HG03095 (cell line): ENCODE data around the gene ROS1.
A peak's percentile ranks its signal among the peaks of the same experiment; 100 is the strongest.
"Not testable (repeated sequence)": the region's sequence is repeated elsewhere in the genome, so short reads cannot be mapped to it uniquely, and the experiment has no call there.

ENCODE experiments used
- ATAC-seq: cut with Tn5 transposase; IDR thresholded peaks from one replicate; pipeline ENCODE4 v1.9.1; 2021; ENCODE audit warnings: moderate library complexity; ENCODE audit not compliant: unreplicated experiment

ROS1 gene

DNA sequence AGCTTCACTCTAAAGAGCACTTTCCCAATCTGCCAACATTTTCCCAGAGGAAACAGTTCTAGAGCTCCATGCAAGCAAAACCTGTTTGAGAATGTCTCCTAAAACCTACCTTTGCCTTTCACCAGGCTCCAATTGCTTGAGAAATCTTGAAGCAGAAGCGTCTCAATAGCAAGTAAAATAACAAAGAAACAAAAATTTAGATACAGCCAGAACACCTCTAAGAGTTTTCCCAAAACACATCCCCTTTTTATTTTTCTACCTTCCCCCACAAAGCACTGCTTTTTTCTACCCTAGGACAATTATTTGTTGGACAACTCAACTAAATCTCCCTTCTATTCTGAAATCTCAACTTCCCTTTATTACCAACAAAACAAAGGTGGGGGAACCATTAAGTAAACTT lies 156.8 kb downstream of the ROS1 start:
- no peak for ATAC-seq

GRCh38 chr6:117267766-117268534 lies 157.8 kb downstream of the ROS1 start:
- no peak for ATAC-seq

DNA sequence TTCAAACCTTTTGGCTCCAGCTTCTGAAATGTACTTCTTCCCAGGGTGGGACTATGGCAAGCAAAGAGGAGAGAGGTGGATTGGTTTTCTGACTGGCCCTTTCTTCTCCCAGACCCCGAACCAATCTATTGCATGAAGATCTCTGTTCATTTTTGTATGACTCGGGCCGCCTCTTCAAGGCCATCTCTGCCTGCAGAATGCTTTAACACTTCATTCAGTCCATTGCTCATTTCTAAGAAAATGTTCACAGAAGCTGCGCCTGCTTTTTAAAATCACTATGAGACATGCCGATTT lies 158.7 kb downstream of the ROS1 start:
- no peak for ATAC-seq

DNA sequence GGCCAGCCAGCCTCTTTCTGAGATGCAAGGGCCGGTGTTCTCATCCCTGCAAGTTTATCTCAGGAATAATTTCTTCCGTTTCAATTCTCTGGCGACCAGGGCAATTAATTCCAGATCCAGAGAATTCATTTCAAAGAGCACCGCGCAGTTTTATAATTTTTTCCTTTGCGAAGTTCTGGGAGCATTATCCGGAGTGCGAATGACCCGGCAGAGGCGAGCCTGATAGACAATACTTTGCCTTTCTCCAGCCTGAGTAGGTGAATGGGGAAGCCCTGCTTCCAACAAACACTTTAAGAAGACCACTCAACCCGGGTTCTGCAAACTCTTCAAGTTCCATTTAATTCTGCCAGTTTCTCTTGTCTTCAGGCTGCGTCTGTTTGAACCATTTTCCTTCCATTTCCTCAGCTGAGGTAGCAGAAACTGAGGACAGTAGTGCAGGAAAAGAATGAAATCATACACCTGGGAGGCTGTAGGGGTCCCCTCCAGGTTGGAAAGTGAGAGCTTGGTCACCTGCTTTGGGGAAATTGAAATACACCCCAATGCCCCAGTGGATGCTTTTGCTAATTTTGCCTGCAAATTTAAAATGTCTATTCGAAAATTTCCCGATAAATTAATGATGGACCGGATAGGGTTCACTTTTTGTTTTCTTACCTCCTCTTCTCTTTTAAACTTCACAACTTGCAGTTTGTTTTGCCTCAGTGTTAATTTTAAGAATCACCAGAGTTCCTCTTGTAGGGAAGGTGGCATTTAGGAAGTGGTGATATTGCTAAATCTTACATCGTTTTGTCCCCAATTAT lies 159.3 kb downstream of the ROS1 start:
- no peak for ATAC-seq

GRCh38 chr6:117265410-117266256 lies 160.1 kb downstream of the ROS1 start, which contains the start of gene VGLL2:
Gene VGLL2 (plus strand): TSS chr6:117265558. CDS start chr6:117265764, 206 bp downstream.
- peak; percentile 21 for ATAC-seq

- ATAC-seq = peak; percentile 58
Measured at GRCh38 chr6:117264692-117265409, 160.9 kb downstream of the ROS1 start.

DNA sequence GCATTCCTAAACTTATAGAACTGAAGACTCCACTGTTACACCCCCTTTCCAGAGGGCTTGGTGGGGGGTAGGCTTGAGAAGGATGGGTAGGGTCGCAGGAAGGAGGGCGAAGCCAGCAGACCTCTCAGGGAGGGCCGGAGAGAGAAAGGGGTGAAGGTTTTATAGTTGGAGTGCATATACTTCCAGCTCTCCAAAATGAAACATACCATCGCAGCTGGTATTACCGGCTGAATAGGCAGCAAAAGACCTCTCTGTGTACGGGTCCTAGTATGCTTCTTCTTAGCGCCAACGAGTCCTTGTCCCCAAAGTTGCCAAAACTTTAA lies 161.4 kb downstream of the ROS1 start:
- ATAC-seq = no peak

DNA sequence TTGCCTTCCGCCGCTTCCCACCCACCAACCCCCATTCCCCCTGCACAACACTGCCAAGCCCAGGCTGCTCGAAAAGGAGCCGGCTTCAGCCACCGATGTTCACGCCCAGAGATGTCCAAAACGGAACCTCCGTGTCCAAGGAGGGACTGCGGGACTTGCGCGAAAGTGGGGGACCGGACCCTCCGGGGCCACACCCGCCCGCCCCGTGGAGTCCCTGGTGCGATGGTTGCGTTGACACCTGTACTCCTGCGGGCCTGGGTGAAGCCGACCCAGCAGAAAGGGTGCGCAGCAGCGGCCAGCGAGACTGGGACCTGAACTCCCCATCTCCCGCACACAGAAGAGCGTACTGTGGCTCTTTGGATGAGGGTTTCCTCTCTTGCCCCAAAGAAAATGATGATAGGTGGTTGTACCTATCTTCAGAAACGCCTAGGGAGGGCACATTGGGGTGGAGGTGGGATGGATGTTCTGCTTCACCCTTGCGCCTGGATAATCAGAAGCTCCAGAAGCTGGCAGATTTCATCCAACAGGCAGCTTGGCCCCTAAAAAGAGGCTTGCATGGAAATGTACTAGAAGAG lies 162.3 kb downstream of the ROS1 start:
- no peak for ATAC-seq

GRCh38 chr6:117262799-117263198 lies 162.9 kb downstream of the ROS1 start:
- no peak for ATAC-seq

DNA sequence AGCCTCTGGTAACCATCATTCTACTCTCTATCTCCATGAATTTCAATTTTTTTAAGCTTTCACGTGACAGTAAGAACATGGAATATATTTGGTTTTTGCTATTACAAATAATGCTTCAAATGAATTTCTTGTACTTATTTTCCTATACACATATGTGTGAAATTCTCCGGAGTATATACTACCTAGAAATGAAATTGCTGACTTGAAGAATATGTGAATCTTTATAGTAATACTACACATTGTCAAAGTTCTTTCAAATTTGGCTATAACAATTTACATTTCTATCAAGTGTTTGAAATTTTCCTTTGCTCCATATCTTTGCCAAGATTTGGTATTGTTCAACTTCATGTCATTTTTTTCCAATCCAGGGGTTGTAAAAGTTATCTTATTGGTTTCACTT lies 172.0 kb downstream of the ROS1 start:
- no peak for ATAC-seq

DNA sequence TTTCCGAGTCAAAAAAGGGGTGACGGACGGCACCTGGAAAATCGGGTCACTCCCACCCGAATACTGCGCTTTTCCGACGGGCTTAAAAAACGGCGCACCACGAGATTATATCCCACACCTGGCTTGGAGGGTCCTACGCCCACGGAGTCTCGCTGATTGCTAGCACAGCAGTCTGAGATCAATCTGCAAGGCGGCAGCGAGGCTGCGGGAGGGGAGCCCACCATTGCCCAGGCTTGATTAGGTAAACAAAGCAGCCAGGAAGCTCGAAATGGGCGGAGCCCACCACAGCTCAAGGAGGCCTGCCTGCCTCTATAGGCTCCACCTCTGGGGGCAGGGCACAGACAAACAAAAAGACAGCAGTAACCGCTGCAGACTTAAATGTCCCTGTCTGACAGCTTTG lies 180.8 kb downstream of the ROS1 start:
- ATAC-seq = not testable (repeated sequence)

DNA sequence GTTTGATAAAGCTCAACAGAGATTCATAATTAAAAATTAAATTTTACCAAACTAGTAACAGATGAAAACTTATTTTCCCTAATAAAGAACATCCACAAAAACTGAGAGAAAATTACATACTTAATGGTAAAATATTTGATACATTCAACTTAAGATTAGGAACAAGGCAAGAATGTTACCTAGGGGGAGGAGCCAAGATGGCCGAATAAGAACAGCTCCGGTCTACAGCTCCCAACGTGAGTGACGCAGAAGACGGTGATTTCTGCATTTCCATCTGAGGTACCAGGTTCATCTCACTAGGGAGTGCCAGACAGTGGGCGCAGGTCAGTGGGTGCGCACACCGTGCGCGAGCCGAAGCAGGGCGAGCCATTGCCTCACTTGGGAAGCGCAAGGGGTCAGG lies 181.2 kb downstream of the ROS1 start:
- ATAC-seq = not testable (repeated sequence)
